HFFc6 (cell line): ENCODE data around the gene CYSRT1. TPM values are rescaled to one million over a fixed set of nuclear protein-coding genes. Genes with fewer than 3 reads are reported as not detected.
"Not testable (repeated sequence)": the region's sequence is repeated elsewhere in the genome, so short reads cannot be mapped to it uniquely, and the experiment has no call there.

Experiments
- DNase-seq: peaks from one replicate; pipeline ENCODE4 v3.0.0-alpha.2; 2018
- H3K27ac Mint-ChIP-seq: 2 replicates; pipeline ENCODE4 v1.8.0; 2020; ENCODE audit warnings: mild to moderate bottlenecking, mixed read lengths
- H3K27me3 Mint-ChIP-seq: 2 replicates; pipeline ENCODE4 v1.8.0; 2021; ENCODE audit warnings: mild to moderate bottlenecking, moderate library complexity, mixed read lengths; ENCODE audit not compliant: insufficient read depth
- H3K36me3 Mint-ChIP-seq: 2 replicates; pipeline ENCODE4 v1.8.0; 2021; ENCODE audit warnings: low read depth, mixed read lengths
- H3K4me1 Mint-ChIP-seq: 2 replicates; pipeline ENCODE4 v1.8.0; 2020; ENCODE audit warnings: low read depth, mixed read lengths
- H3K4me3 Mint-ChIP-seq: 2 replicates; pipeline ENCODE4 v1.8.0; 2020; ENCODE audit warnings: mild to moderate bottlenecking, moderate library complexity, mixed read lengths
- H3K9me3 Mint-ChIP-seq: 2 replicates; pipeline ENCODE4 v1.8.0; 2020; ENCODE audit warnings: mild to moderate bottlenecking, mixed read lengths
- total RNA-seq, 6 experiments: library from RNA; stranded (reverse); fragmentation: NEBNext Ultra II Directional; extraction: Animal tissue kit (Norgen Biotek cat#: 25700); gene quantifications; 2 replicates in 1 of 6; 3 replicates in 5 of 6; pipeline ENCODE4 v1.2.3, GENCODE V29; 2021
- TF ChIP-seq, protein P1 (sequence below): fragments of 200-600 bp; sonication (generic); IDR thresholded peaks from 2 replicates; pipeline ENCODE4 v1.5.0; 2021; ENCODE audit warnings: antibody characterized with exemption, mild to moderate bottlenecking

Gene CYSRT1
- total RNA-seq, 6 experiments from 2014 or later, result 0.41 to 0.97 (median 0.68) TPM

DNA sequence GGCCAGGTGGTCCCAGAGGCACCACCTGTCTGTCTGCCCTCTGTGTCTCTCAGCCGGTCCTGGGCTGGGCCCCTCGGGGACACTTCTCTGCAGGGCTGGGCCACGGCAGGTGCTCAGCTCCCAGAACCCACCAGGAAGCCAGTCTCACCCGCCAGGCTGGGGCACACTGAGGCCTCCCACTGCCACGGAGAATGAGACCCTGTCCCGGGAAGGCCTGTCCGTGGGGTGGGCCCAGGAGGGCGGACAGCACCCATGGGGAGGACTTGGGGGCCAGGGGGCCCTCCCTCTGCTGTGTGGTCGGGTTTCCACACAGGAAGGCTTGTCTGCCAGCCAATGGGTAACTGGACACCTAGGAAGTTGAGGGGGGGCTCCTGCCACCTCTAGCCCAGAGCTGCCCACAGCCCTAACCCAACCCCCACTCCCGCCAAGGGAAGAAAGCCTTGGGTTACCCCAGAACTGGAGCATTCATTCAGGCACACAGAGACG is 12.0 kb downstream of the CYSRT1 start:
- TF ChIP-seq, protein P1, sequence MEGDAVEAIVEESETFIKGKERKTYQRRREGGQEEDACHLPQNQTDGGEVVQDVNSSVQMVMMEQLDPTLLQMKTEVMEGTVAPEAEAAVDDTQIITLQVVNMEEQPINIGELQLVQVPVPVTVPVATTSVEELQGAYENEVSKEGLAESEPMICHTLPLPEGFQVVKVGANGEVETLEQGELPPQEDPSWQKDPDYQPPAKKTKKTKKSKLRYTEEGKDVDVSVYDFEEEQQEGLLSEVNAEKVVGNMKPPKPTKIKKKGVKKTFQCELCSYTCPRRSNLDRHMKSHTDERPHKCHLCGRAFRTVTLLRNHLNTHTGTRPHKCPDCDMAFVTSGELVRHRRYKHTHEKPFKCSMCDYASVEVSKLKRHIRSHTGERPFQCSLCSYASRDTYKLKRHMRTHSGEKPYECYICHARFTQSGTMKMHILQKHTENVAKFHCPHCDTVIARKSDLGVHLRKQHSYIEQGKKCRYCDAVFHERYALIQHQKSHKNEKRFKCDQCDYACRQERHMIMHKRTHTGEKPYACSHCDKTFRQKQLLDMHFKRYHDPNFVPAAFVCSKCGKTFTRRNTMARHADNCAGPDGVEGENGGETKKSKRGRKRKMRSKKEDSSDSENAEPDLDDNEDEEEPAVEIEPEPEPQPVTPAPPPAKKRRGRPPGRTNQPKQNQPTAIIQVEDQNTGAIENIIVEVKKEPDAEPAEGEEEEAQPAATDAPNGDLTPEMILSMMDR, result no peak
- Mint-ChIP-seq H3K36me3 (peaks cover 2% of the 10 kb centered on the region), H3K27me3 (peaks cover 6% of the 10 kb centered on the region), H3K9me3 (peaks cover 7% of the 10 kb centered on the region), H3K4me3 (no peak overlapping the region), H3K4me1 (peaks cover 7% of the 10 kb centered on the region), H3K27ac (no peak overlapping the region)
- no peak for DNase-seq

DNA sequence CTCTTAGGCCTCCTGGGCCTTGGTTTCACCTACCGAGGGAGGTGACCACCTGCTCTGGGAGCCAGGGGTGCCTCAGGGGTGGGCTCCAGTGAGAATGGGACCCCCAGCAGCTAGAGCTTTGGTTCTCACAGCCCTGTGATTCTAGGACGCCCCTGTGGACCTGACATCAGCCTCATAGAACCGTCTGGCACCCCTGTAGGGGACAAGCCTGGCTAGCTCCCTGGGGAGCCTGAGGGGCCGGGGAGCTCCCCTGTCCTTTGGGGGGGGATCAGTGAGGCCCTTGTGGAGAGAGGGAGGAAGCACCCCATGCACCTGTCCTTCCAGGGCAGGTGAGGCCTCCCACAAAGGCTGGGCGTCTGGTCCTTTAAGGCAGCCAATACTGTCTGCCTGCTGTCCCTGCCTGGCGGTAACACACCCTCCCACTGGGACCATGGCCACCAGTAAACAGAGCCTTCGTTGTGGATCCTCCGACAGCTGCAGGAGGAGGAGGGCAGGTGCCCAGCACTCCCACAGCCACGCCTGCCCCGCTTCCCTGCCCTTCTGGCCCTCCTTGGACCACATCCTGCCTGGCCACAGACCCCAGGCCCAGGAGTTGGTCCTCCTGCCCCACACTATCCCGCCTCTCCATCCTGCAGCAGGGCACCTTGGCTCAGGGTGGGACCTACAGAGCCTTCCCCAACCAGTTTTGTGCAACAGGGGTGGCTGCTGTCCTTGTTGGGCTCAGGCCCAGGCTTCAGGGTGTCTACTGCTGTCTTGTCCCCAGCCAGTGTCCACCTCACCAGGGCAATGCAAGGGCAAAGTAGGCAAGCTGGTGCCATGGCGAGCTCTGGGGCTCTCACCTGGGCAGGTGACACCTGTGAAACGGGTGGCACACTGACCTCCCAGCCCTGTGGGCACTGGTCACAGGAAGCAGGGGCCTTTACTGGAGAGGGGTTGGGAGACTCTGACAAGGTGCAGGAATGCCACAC is 13.1 kb downstream of the CYSRT1 start:
- Mint-ChIP-seq H3K4me1 (peaks cover 18% of the 10 kb centered on the region), H3K4me3 (no peak overlapping the region), H3K36me3 (peaks cover 11% of the 10 kb centered on the region), H3K27ac (no peak overlapping the region), H3K27me3 (peaks cover 14% of the 10 kb centered on the region), H3K9me3 (peaks cover 11% of the 10 kb centered on the region)
- TF ChIP-seq, protein P1, result no peak
- DNase-seq, result no peak

DNA sequence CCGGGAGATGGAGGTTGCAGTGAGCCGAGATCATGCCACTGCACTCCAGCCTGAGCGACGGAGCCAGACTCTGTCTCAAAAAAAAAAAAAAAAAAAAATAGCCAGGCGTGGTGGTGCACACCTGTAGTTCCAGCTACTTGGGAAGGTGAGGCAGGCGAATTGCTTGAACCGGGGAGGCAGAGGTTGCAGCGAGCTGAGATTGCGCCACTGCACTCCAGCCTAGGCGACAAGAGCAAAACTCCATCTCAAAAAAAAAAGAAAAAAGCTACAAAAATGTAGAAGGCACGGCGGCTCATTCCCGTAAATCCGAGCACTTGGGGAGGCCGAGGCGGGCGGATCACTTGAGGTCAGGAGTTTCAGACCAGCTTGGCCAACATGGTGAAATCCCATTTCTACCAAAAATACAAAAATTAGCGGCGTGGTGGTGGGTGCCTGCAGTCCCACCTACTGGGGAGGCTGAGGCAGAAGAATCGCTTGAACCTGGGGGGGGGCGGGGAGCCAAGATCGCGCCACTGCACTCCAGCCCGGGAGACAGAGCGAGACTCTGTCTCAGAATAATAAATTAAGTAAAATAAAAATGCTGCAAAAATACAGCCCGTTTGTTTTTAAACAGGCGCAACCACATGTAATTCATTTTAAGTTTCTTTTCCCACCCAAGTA is 14.7 kb downstream of the CYSRT1 start:
- Mint-ChIP-seq H3K27me3 (peaks cover 21% of the 10 kb centered on the region), H3K4me1 (peaks cover 31% of the 10 kb centered on the region), H3K4me3 (peak overlapping the region; percentile 92), H3K27ac (peak overlapping the region; percentile 93), H3K9me3 (peaks cover 11% of the 10 kb centered on the region), H3K36me3 (peaks cover 21% of the 10 kb centered on the region)
- DNase-seq, result not testable (repeated sequence)

DNA sequence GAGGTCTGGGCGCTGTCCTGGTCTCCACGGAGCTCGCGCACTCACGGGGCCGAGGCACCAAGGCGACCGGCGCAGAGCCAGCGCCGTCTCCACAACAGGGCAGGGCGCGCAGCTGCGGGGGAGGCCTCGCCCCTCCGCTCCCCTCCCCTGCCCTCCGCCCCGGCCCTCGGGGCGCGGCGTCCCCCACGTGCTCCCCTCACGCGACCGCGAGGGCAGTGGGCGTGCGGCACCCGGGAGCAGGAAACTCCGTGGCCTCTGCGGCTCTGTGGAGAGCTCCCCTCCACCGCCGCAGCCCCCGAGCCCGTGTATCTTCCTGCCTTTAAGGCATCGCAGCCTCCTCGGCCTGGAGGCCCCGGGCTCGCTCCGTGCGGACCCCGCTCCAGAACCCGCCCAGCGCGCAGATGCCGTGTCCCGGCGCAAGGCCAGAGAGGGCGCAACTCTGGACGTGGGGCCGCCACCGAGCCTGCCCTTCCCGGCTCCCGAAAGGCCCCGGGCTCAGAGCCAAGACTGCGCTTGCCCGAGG is 15.4 kb downstream of the CYSRT1 start:
- TF ChIP-seq, protein P1, result peak; percentile 33; the same call in 1 of the 2 replicates
- peaks cover 31% of the 10 kb centered on the region for H3K4me1 Mint-ChIP-seq
- DNase-seq, result peak; percentile 56
- H3K36me3 Mint-ChIP-seq, result peaks cover 21% of the 10 kb centered on the region
- H3K9me3 Mint-ChIP-seq, result peaks cover 11% of the 10 kb centered on the region
- H3K27me3 Mint-ChIP-seq, result peaks cover 21% of the 10 kb centered on the region
- H3K4me3 Mint-ChIP-seq, result peak overlapping the region; percentile 92
- peak overlapping the region; percentile 93 for H3K27ac Mint-ChIP-seq

DNA sequence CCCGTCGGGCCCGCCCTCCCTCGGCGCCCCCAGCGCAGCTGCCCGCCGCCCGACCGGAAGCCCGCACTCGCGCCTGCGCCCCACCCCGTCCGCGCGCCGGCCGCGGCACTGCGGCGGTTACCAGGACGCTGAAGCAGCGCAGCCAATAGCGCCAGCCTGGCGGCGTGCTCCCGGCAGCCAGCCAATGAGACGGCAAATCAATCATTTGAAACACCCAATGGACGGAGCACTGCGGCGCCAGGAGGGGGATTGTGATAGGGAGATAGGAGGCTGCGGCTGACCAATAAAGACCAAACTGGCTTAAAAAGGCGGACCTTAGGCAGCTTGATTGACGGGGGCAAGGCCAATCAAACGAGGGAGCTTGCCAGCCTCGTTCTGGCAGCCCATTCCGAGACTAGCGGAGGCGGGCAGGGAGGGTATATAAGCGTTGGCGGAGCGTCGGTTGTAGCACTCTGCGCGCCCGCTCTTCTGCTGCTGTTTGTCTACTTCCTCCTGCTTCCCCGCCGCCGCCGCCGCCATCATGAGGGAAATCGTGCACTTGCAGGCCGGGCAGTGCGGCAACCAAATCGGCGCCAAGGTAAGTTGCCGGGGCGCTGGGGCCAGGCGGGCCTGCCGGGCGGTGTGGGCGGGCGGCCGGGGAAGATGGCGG is 16.0 kb downstream of the CYSRT1 start, which contains the start of gene TUBB4B:
TUBB4B (plus strand) TSS at position 447 of the 649 bp plus-strand sequence; CDS start at position 521, 74 bp downstream.
- H3K9me3 Mint-ChIP-seq, result peaks cover 11% of the 10 kb centered on the region
- H3K4me1 Mint-ChIP-seq, result peaks cover 31% of the 10 kb centered on the region
- peaks cover 21% of the 10 kb centered on the region for H3K27me3 Mint-ChIP-seq
- H3K27ac Mint-ChIP-seq, result peak within 1 kb of the TSS; percentile 93
- H3K36me3 Mint-ChIP-seq, result peaks cover 21% of the 10 kb centered on the region
- TF ChIP-seq, protein P1, result no peak
- peak within 1 kb of the TSS; percentile 94 for H3K4me3 Mint-ChIP-seq
- DNase-seq, result peak; percentile 100
